Trophoblast cell (in vitro differentiated cells and primary cell): ENCODE measurements around the gene RRBP1.

Experiments
- DNase-seq, 2 donors: peaks; one replicate each; pipeline ENCODE4 v3.0.0-alpha.2; 2016
- H2AFZ ChIP-seq: 2 replicates; pipeline ENCODE4 v1.6.1; 2013; ENCODE audit warnings: low read length, moderate library complexity, mild to moderate bottlenecking; ENCODE audit not compliant: insufficient read depth, poor library complexity
- H2AK5ac ChIP-seq: 2 replicates; pipeline ENCODE4 v1.6.1; 2013; ENCODE audit warnings: mild to moderate bottlenecking, low read length
- H2BK120ac ChIP-seq: 2 replicates; pipeline ENCODE4 v1.6.1; 2013; ENCODE audit warnings: low read length, mild to moderate bottlenecking, moderate library complexity; ENCODE audit not compliant: insufficient read depth, poor library complexity
- H2BK12ac ChIP-seq: 2 replicates; pipeline ENCODE4 v1.6.1; 2013; ENCODE audit warnings: mild to moderate bottlenecking, low read length, moderate library complexity
- H2BK5ac ChIP-seq: 2 replicates; pipeline ENCODE4 v1.6.1; 2013; ENCODE audit warnings: low read length, low read depth, moderate library complexity, mild to moderate bottlenecking; ENCODE audit not compliant: poor library complexity
- H3K14ac ChIP-seq: 2 replicates; pipeline ENCODE4 v1.6.1; 2013; ENCODE audit warnings: mild to moderate bottlenecking, low read length
- H3K18ac ChIP-seq: 2 replicates; pipeline ENCODE4 v1.6.1; 2013; ENCODE audit warnings: mild to moderate bottlenecking, low read length
- H3K23ac ChIP-seq: 2 replicates; pipeline ENCODE4 v1.6.1; 2013; ENCODE audit warnings: low read length
- H3K27ac ChIP-seq: 2 replicates; pipeline ENCODE4 v1.5.1; 2013; ENCODE audit warnings: low read depth, mild to moderate bottlenecking, inconsistent platforms, low read length, moderate library complexity
- H3K27me3 ChIP-seq: 2 replicates; pipeline ENCODE4 v1.6.1; 2013; ENCODE audit warnings: inconsistent platforms, mild to moderate bottlenecking, low read length, moderate library complexity; ENCODE audit not compliant: insufficient read depth
- H3K36me3 ChIP-seq, 2 experiments: 1 replicate in 1 of 2; 2 replicates in 1 of 2; pipeline ENCODE4 v1.6.1; 2013; ENCODE audit warnings: low read length in 2 of 2, mild to moderate bottlenecking in 2 of 2, moderate library complexity in 1 of 2; ENCODE audit not compliant: insufficient read depth in 2 of 2, control insufficient read depth in 1 of 2
- H3K4ac ChIP-seq: 2 replicates; pipeline ENCODE4 v1.6.1; 2013; ENCODE audit warnings: low read depth, mild to moderate bottlenecking, low read length, moderate library complexity
- H3K4me1 ChIP-seq, 2 experiments: 1 replicate in 1 of 2; 2 replicates in 1 of 2; pipeline ENCODE4 v1.6.1; 2013; ENCODE audit warnings: low read length in 2 of 2, mild to moderate bottlenecking in 2 of 2, moderate library complexity in 1 of 2; ENCODE audit not compliant: insufficient read depth in 2 of 2, control insufficient read depth in 1 of 2
- H3K4me2 ChIP-seq: 2 replicates; pipeline ENCODE4 v1.6.1; 2013; ENCODE audit warnings: inconsistent platforms, mild to moderate bottlenecking, low read length, moderate library complexity
- H3K4me3 ChIP-seq: 2 replicates; pipeline ENCODE4 v1.5.1; 2013; ENCODE audit warnings: mild to moderate bottlenecking, low read depth, low read length, inconsistent platforms
- H3K79me1 ChIP-seq: one replicate; pipeline ENCODE4 v1.6.1; 2013; ENCODE audit warnings: low read length
- H3K79me2 ChIP-seq: 2 replicates; pipeline ENCODE4 v1.6.1; 2013; ENCODE audit warnings: low read length, mild to moderate bottlenecking; ENCODE audit not compliant: control insufficient read depth, insufficient read depth, poor library complexity
- H3K9ac ChIP-seq: 2 replicates; pipeline ENCODE4 v1.6.1; 2013; ENCODE audit warnings: mild to moderate bottlenecking, low read length
- H3K9me3 ChIP-seq: 2 replicates; pipeline ENCODE4 v1.6.1; 2013; ENCODE audit warnings: low read depth, mild to moderate bottlenecking, control low read depth, inconsistent platforms, low read length; ENCODE audit not compliant: insufficient read depth
- H4K12ac ChIP-seq: 2 replicates; pipeline ENCODE4 v1.6.1; 2013; ENCODE audit warnings: low read depth, mild to moderate bottlenecking, low read length, moderate library complexity
- H4K8ac ChIP-seq: 2 replicates; pipeline ENCODE4 v1.6.1; 2013; ENCODE audit warnings: low read depth, mild to moderate bottlenecking, low read length, moderate library complexity
- H4K91ac ChIP-seq: one replicate; pipeline ENCODE4 v1.6.1; 2013; ENCODE audit warnings: low read depth, mild to moderate bottlenecking, low read length, moderate library complexity
- WGBS: extraction: QIAGEN DNeasy Blood & Tissue Kit; methylation state at CpG from one replicate; pipeline ENCODE4 v1.1.7; 2013; ENCODE audit warnings: missing lambda C conversion rate; ENCODE audit not compliant: insufficient read length, insufficient coverage; ENCODE audit errors: extremely low coverage; 5-methylcytosine and 5-hydroxymethylcytosine counted together

RRBP1 gene

GRCh38 chr20:17704589-17705317, 22.7 kb upstream of the RRBP1 start:
- no peak overlapping the region for H2BK120ac ChIP-seq
- no peaks in the 10 kb centered on the region for H3K79me1 ChIP-seq
- H4K91ac ChIP-seq: no peak overlapping the region
- H3K4me3 ChIP-seq: peak overlapping the region; percentile 39
- H3K27ac ChIP-seq: no peak overlapping the region
- no peaks in the 10 kb centered on the region for H3K9me3 ChIP-seq
- no peak overlapping the region for H2BK12ac ChIP-seq
- no peak overlapping the region for H2BK5ac ChIP-seq
- no peaks in the 10 kb centered on the region for H3K4me1 ChIP-seq
- no peak overlapping the region for H3K18ac ChIP-seq
- no peak for DNase-seq
- H3K27me3 ChIP-seq: no peaks in the 10 kb centered on the region
- H3K79me2 ChIP-seq: no peaks in the 10 kb centered on the region
- H3K4me2 ChIP-seq: no peak overlapping the region
- H2AK5ac ChIP-seq: no peak overlapping the region
- H3K9ac ChIP-seq: no peak overlapping the region
- H3K36me3 ChIP-seq: no peaks in the 10 kb centered on the region
- H3K14ac ChIP-seq: no peak overlapping the region
- no peak overlapping the region for H3K4ac ChIP-seq
- H4K12ac ChIP-seq: no peak overlapping the region
- no peak overlapping the region for H2AFZ ChIP-seq
- WGBS: no CpG with 5 or more reads among the region's 5 CpGs
- no peak overlapping the region for H4K8ac ChIP-seq
- no peak overlapping the region for H3K23ac ChIP-seq

- H3K4me2 ChIP-seq: no peak overlapping the region
- H4K91ac ChIP-seq: no peak overlapping the region
- no peak overlapping the region for H4K8ac ChIP-seq
- H3K79me2 ChIP-seq: no peaks in the 10 kb centered on the region
- no peak overlapping the region for H3K9ac ChIP-seq
- no peak overlapping the region for H3K23ac ChIP-seq
- no peaks in the 10 kb centered on the region for H3K9me3 ChIP-seq
- DNase-seq: no peak
- H2AK5ac ChIP-seq: no peak overlapping the region
- H3K27me3 ChIP-seq: no peaks in the 10 kb centered on the region
- no peak overlapping the region for H3K27ac ChIP-seq
- no peak overlapping the region for H2AFZ ChIP-seq
- no peak overlapping the region for H3K14ac ChIP-seq
- no peak overlapping the region for H2BK120ac ChIP-seq
- no peak overlapping the region for H2BK5ac ChIP-seq
- no peak overlapping the region for H3K4me3 ChIP-seq
- H2BK12ac ChIP-seq: no peak overlapping the region
- no peaks in the 10 kb centered on the region for H3K79me1 ChIP-seq
- H3K4ac ChIP-seq: no peak overlapping the region
- no peak overlapping the region for H3K18ac ChIP-seq
- no peak overlapping the region for H4K12ac ChIP-seq
- no CpG with 5 or more reads among the region's 4 CpGs for WGBS
- H3K4me1 ChIP-seq: no peaks in the 10 kb centered on the region
- H3K36me3 ChIP-seq: no peaks in the 10 kb centered on the region
Observed at GRCh38 chr20:17701826-17702225, 19.8 kb upstream of the RRBP1 start.

- no peak for DNase-seq
- H3K4me3 ChIP-seq: no peak overlapping the region
- H3K18ac ChIP-seq: no peak overlapping the region
- H2BK5ac ChIP-seq: no peak overlapping the region
- no peak overlapping the region for H3K27ac ChIP-seq
- no peak overlapping the region for H3K14ac ChIP-seq
- no peak overlapping the region for H4K8ac ChIP-seq
- no peaks in the 10 kb centered on the region for H3K79me1 ChIP-seq
- no peak overlapping the region for H4K12ac ChIP-seq
- H3K4me2 ChIP-seq: no peak overlapping the region
- no CpG with 5 or more reads among the region's 7 CpGs for WGBS
- H3K27me3 ChIP-seq: no peaks in the 10 kb centered on the region
- no peak overlapping the region for H2AK5ac ChIP-seq
- no peak overlapping the region for H3K9ac ChIP-seq
- H2BK12ac ChIP-seq: no peak overlapping the region
- H4K91ac ChIP-seq: no peak overlapping the region
- no peaks in the 10 kb centered on the region for H3K9me3 ChIP-seq
- H3K79me2 ChIP-seq: no peaks in the 10 kb centered on the region
- no peak overlapping the region for H3K23ac ChIP-seq
- H3K4me1 ChIP-seq: no peaks in the 10 kb centered on the region
- no peak overlapping the region for H2BK120ac ChIP-seq
- no peak overlapping the region for H2AFZ ChIP-seq
- H3K36me3 ChIP-seq: no peaks in the 10 kb centered on the region
- H3K4ac ChIP-seq: no peak overlapping the region
Observed at GRCh38 chr20:17700637-17701036, 18.6 kb upstream of the RRBP1 start.

GRCh38 chr20:17699931-17700351, 17.9 kb upstream of the RRBP1 start, which contains the start of gene BANF2:
BANF2 (plus strand) TSS chr20:17699966; CDS start chr20:17725026, 25,060 bp downstream.
- Histone ChIP-seq H2BK12ac (no peak within 1 kb of the TSS), H3K4me3 (no peak within 1 kb of the TSS), H3K18ac (no peak within 1 kb of the TSS), H2AK5ac (no peak within 1 kb of the TSS), H4K8ac (no peak within 1 kb of the TSS), H3K27me3 (no peaks in the 10 kb centered on the region), H3K23ac (no peak within 1 kb of the TSS), H3K4me1 (no peaks in the 10 kb centered on the region), H4K12ac (no peak within 1 kb of the TSS), H3K9me3 (no peaks in the 10 kb centered on the region), H3K14ac (no peak within 1 kb of the TSS), H2AFZ (no peak within 1 kb of the TSS), H3K4me2 (no peak within 1 kb of the TSS), H3K27ac (no peak within 1 kb of the TSS), H2BK5ac (no peak within 1 kb of the TSS), H3K79me1 (no peaks in the 10 kb centered on the region), H4K91ac (no peak within 1 kb of the TSS), H3K79me2 (no peaks in the 10 kb centered on the region), H2BK120ac (no peak within 1 kb of the TSS), H3K4ac (no peak within 1 kb of the TSS), H3K9ac (no peak within 1 kb of the TSS), H3K36me3 (no peaks in the 10 kb centered on the region)
- WGBS: no CpG with 5 or more reads among the region's 3 CpGs
- no peak for DNase-seq
